Panc1 (cell line): ENCODE results near the gene NCOR2. TPM values are rescaled to one million over a fixed set of nuclear protein-coding genes. Genes with fewer than 3 reads are reported as not detected.

ENCODE experiments used
- ATAC-seq: fragments of 200-7000 bp; cut with Tn5 transposase; 2 replicates; pipeline ENCODE4 v1.9.1; 2020; ENCODE audit warnings: mild to moderate bottlenecking, moderate library complexity
- BruUV-seq: library from RNA; stranded (reverse); fragments of 400-500 nt; replicated peaks from 2 replicates; lab custom pipeline; 2021; lab: Mats Ljungman, UMichigan
- CTCF ChIA-PET: fragments of 300-600 bp; sonication (Branson Sonifier 250); formaldehyde crosslinking; loops from one replicate; lab custom pipeline; 2022; ENCODE audit warnings: antibody characterized with exemption; lab: Charles Lee
- POLR2A ChIA-PET: fragments of 300-600 bp; sonication (Branson Sonifier 250); formaldehyde crosslinking; loops from one replicate; lab custom pipeline; 2022; ENCODE audit warnings: antibody characterized with exemption; lab: Charles Lee
- DNase-seq: peaks from one replicate; pipeline ENCODE4 v3.0.0-alpha.2; 2010; ENCODE audit warnings: low read depth, low spot score
- H3K27ac ChIP-seq: 2 replicates; pipeline ENCODE4 v1.5.1; 2011; ENCODE audit warnings: mild to moderate bottlenecking, low read length, inconsistent platforms
- H3K27me3 ChIP-seq: fragments of 200-500 bp; sonication (Bioruptor generic); 2 replicates; pipeline ENCODE4 v1.6.0; 2014; ENCODE audit warnings: low read length, inconsistent platforms; ENCODE audit not compliant: control insufficient read depth, insufficient read depth
- H3K36me3 ChIP-seq: fragments of 200-500 bp; sonication (Bioruptor generic); 2 replicates; pipeline ENCODE4 v1.5.1; 2014; ENCODE audit warnings: inconsistent platforms, mild to moderate bottlenecking, low read length, moderate library complexity; ENCODE audit not compliant: control insufficient read depth, insufficient read depth
- H3K4me1 ChIP-seq: 2 replicates; pipeline ENCODE4 v1.5.1; 2011; ENCODE audit warnings: inconsistent platforms, mild to moderate bottlenecking, low read length, moderate library complexity; ENCODE audit not compliant: control insufficient read depth, insufficient read depth
- H3K4me3 ChIP-seq, 2 experiments: 2 replicates each; pipeline ENCODE4 v1.5.1; 2011 to 2012; ENCODE audit warnings: low read depth in 2 of 2, low read length in 2 of 2, mild to moderate bottlenecking in 2 of 2, inconsistent platforms in 1 of 2, moderate library complexity in 1 of 2
- H3K9me3 ChIP-seq: fragments of 200-500 bp; sonication (Bioruptor generic); 2 replicates; pipeline ENCODE4 v1.5.1; 2014; ENCODE audit warnings: low read depth, mild to moderate bottlenecking, inconsistent platforms, low read length, moderate library complexity; ENCODE audit not compliant: control insufficient read depth, insufficient read depth
- CTCF ChIP-seq: fragments of 450-650 bp; IDR thresholded peaks from 2 replicates; pipeline ENCODE4 v1.5.1; 2017; ENCODE audit warnings: mild to moderate bottlenecking
- POLR2AphosphoS5 ChIP-seq: IDR thresholded peaks from 2 replicates; pipeline ENCODE4 v1.6.1; 2012; ENCODE audit warnings: mild to moderate bottlenecking, low read depth, low read length, moderate library complexity
- REST ChIP-seq, 2 experiments: IDR thresholded peaks; 2 replicates each; pipeline ENCODE4 v1.6.1; 2011 to 2012; ENCODE audit warnings: low read depth in 2 of 2, control low read depth in 1 of 2, low read length in 1 of 2, mild to moderate bottlenecking in 1 of 2, moderate library complexity in 1 of 2; ENCODE audit not compliant: insufficient read depth in 1 of 2
- SIN3A ChIP-seq: IDR thresholded peaks from 2 replicates; pipeline ENCODE4 v1.6.1; 2012; ENCODE audit warnings: low read depth, mild to moderate bottlenecking, low read length, moderate library complexity, borderline replicate concordance; ENCODE audit not compliant: insufficient read depth
- TCF7L2 ChIP-seq: IDR thresholded peaks from 2 replicates; pipeline ENCODE4 v1.6.1; 2011; ENCODE audit warnings: mild to moderate bottlenecking, low read depth, low read length, inconsistent platforms
- in situ Hi-C: cut with HindIII; loops from 2 replicates; pipeline ENCODE4 v1.10.0; 2016; ENCODE audit warnings: low sequenced_read_pairs, low pct_unique_long_range_greater_than_20kb
- intact Hi-C: fragments of 100-400 bp; cut with micrococcal nuclease; formaldehyde crosslinking; loops from one replicate; pipeline ENCODE4 v1.10.0; 2022; ENCODE audit not compliant: unreplicated experiment
- total RNA-seq: library from RNA; stranded (reverse); gene quantifications from one replicate; pipeline ENCODE4 v1.2.1, GENCODE V29; 2021; ENCODE audit not compliant: unreplicated experiment

NCOR2 gene
- total RNA-seq, 1 experiment from 2014 or later, result 461 TPM

- in situ Hi-C loops, result no loop called here
- DNase-seq, result no peak
- ChIA-PET POLR2A (interaction anchor here (0.5 kb wide), 1 partner anchor 13 kb away, joined by 4 read pairs; no protein-coding TSS in a partner anchor), CTCF (no interaction called here)
- Histone ChIP-seq H3K27me3 (no peaks in the 10 kb centered on the region), H3K4me3 (no peak overlapping the region), H3K9me3 (no peaks in the 10 kb centered on the region), H3K4me1 (peaks cover 73% of the 10 kb centered on the region), H3K27ac (peak overlapping the region; percentile 52), H3K36me3 (no peaks in the 10 kb centered on the region)
- intact Hi-C loops, result no loop called here
- BruUV-seq, result no TSS peak
- TF ChIP-seq TCF7L2 (no peak), POLR2AphosphoS5 (no peak), CTCF (no peak), SIN3A (no peak), REST (IDR thresholded peaks at IDR 0.05; ENCODE audit: insufficient read depth in 1 of 2, low read depth in 2 of 2, low read length in 1 of 2) (no peak)
- no peak for ATAC-seq
Measured at GRCh38 chr12:124532331-124532750, 35.1 kb downstream of the NCOR2 start.

GRCh38 chr12:124531906-124532305, 35.5 kb downstream of the NCOR2 start:
- BruUV-seq, result no TSS peak
- Histone ChIP-seq H3K4me3 (no peak overlapping the region), H3K9me3 (no peaks in the 10 kb centered on the region), H3K27ac (0 out of 2 replicates have a peak overlapping the region, but pooled peaks have one; percentile 52), H3K27me3 (no peaks in the 10 kb centered on the region), H3K36me3 (no peaks in the 10 kb centered on the region), H3K4me1 (peaks cover 71% of the 10 kb centered on the region)
- ATAC-seq (no peak), DNase-seq (no peak)
- in situ Hi-C loops, result no loop called here
- intact Hi-C loops, result no loop called here
- CTCF ChIA-PET, result no interaction called here
- no peak for TF ChIP-seq REST (IDR thresholded peaks at IDR 0.05; ENCODE audit: insufficient read depth in 1 of 2, low read depth in 2 of 2, low read length in 1 of 2)
- POLR2A ChIA-PET, result interaction anchor here (0.5 kb wide), 1 partner anchor 13 kb away, joined by 4 read pairs; no protein-coding TSS in a partner anchor
